ENCODE measurements around the gene GAS7. TPM values are rescaled to one million over a fixed set of nuclear protein-coding genes. Genes with fewer than 3 reads are reported as not detected.

Gene GAS7
- total and polyA plus RNA-seq, 12 donors = 3.6 to 54.9 (median 28.0) TPM

DNA sequence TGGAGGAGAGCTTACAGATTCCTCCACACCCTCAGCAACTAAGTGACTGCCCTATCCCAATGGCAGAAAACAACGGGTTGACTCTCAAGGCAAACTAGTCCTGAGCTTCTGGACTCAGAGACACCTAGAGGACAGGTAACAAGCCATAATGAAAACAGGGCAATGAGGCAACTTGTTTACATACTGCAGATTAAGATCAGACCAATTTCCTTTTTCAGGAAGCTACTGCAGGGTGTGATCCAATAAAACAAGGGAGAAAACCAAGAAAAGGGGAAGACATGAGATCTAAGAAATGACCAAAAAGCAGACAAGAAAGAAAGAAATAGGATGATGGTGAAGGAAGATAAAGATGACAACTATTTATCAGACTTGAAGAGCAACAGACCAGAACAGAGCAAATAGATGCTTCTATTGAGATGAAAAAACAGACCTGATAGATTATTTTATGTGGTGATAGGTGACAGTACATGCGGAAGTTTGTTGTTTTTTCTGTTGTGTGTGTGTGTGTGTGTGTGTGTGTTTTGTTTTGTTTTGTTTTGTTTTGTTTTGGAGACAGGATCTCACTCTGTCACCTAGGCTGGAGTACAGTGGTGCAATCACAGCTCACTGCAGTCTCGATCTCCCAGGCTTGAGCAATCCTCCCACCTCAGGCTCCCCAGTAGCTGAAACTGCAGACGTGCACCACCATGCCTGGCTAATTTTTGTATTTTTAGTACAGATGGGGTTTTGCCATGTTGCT lies 120.7 kb downstream of the GAS7 start:
- DNase-seq = no peak
- Histone ChIP-seq H3K9me3 (replicated peaks in 1 of 3) (no peaks in the 10 kb centered on the region), H3K27me3 (no peaks in the 10 kb centered on the region), H3K4me1 (replicated peaks in 1 of 2) (no peaks in the 10 kb centered on the region), H3K27ac (no peak overlapping the region), H3K4me3 (no peak overlapping the region), H3K36me3 (replicated peaks in 1 of 2) (no peaks in the 10 kb centered on the region)
- TF ChIP-seq, protein P1, sequence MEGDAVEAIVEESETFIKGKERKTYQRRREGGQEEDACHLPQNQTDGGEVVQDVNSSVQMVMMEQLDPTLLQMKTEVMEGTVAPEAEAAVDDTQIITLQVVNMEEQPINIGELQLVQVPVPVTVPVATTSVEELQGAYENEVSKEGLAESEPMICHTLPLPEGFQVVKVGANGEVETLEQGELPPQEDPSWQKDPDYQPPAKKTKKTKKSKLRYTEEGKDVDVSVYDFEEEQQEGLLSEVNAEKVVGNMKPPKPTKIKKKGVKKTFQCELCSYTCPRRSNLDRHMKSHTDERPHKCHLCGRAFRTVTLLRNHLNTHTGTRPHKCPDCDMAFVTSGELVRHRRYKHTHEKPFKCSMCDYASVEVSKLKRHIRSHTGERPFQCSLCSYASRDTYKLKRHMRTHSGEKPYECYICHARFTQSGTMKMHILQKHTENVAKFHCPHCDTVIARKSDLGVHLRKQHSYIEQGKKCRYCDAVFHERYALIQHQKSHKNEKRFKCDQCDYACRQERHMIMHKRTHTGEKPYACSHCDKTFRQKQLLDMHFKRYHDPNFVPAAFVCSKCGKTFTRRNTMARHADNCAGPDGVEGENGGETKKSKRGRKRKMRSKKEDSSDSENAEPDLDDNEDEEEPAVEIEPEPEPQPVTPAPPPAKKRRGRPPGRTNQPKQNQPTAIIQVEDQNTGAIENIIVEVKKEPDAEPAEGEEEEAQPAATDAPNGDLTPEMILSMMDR (IDR thresholded peaks at IDR 0.05) = no peak
- TF ChIP-seq POLR2A (IDR thresholded peaks at IDR 0.05) = no peak
- intact Hi-C loops (cut with DNase I) = no loop called here
- 67 to 87% (median 77%) methylated on average over 4 of the region's 4 CpGs for WGBS, 4 donors

- H3K9me3 ChIP-seq (replicated peaks in 1 of 3) = no peaks in the 10 kb centered on the region
- no peak for DNase-seq
- intact Hi-C loops (cut with DNase I) = no loop called here
Measured at GRCh38 chr17:10075919-10076318, 122.5 kb downstream of the GAS7 start.

DNA sequence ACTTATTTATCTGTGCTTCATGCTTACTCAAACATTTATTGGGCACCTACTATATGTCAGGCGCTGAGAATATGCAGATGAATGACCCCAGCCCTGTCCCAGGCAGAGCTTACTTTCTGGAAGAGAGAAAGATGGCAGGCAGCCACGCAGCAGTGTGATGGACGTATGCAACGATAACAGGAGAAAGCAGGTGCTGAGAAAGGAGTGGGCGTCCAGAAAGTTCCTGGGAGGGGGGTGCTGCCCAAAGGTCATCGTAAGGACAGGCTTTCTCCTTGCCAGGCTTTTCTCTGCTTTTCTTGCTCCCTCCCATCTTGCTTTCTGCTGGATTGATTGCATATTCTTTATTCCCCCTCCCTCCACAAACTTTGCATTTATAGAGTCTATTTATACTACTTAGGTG lies 124.5 kb downstream of the GAS7 start:
- Histone ChIP-seq H3K9me3 (replicated peaks in 1 of 3) (no peaks in the 10 kb centered on the region), H3K4me3 (no peak overlapping the region), H3K27me3 (no peaks in the 10 kb centered on the region), H3K27ac (no peak overlapping the region), H3K36me3 (replicated peaks in 1 of 2) (no peaks in the 10 kb centered on the region), H3K4me1 (replicated peaks in 1 of 2) (peaks cover 0 to 8% of the 10 kb centered on the region in 2 donors)
- WGBS, 4 donors = 59 to 65% (median 63%) methylated on average over 6 of the region's 6 CpGs
- no peak for DNase-seq
- intact Hi-C loops (cut with DNase I) = no loop called here
- TF ChIP-seq, protein P1 (IDR thresholded peaks at IDR 0.05) = no peak
- no peak for TF ChIP-seq POLR2A (IDR thresholded peaks at IDR 0.05)

More at GRCh38 chr17:10075919-10076318, 122.5 kb downstream of the GAS7 start:
- WGBS, 4 donors = 45 to 83% (median 62%) methylated on average over 2 to 5 of the region's 5 CpGs
- no peak for TF ChIP-seq POLR2A (IDR thresholded peaks at IDR 0.05)
- TF ChIP-seq, protein P1 (IDR thresholded peaks at IDR 0.05) = no peak
- no peaks in the 10 kb centered on the region for H3K27me3 ChIP-seq
- H3K4me1 ChIP-seq (replicated peaks in 1 of 2) = no peaks in the 10 kb centered on the region
- H3K4me3 ChIP-seq = no peak overlapping the region
- no peaks in the 10 kb centered on the region for H3K36me3 ChIP-seq (replicated peaks in 1 of 2)
- no peak overlapping the region for H3K27ac ChIP-seq

DNA sequence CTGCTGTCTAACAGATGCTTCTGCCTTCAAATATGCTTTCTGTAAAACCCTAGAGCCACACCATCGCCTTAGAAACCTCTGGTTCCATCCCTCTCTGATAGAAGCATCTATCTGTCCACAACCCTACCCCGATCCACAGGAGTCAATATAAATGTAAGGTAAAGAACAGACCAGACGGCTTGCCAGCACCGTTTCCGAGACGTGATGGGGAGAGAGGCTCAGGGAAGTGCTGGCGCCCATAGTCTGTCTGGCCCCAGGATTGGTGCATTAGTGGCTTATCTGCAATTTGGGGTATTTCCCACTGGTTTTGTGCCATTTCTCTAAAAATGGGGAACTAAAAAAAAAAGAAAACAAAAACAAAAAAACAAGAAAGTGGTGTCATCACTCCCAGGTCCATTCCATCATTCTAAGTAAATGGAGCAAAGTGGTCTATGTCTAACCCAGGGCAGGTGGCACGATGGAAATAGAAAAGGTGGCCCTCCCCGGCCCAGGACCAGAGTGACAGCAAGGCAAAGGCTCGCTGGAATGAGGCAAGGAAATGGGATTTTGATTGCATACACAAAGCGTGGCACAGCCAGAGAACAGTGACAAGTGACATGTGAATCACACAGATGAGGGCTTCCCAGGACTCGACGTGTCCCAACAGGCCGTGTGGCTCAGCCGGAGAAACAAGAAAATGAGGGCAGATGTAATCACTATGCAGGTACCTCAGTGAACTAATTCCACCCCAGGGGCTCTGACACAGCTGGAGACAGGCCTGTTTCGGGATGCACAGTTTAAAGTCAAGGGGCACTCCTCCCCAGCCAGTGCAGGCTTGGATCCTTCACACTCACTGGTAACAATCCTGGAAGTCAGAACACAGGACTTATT lies 125.6 kb downstream of the GAS7 start:
- H3K27me3 ChIP-seq = no peaks in the 10 kb centered on the region
- 79 to 89% (median 86%) methylated on average over 13 to 16 of the region's 16 CpGs for WGBS, 4 donors
- H3K36me3 ChIP-seq (replicated peaks in 1 of 2) = no peaks in the 10 kb centered on the region
- H3K9me3 ChIP-seq (replicated peaks in 1 of 3) = no peaks in the 10 kb centered on the region
- no peak overlapping the region for H3K4me3 ChIP-seq
- intact Hi-C loops (cut with DNase I) = no loop called here
- no peak for DNase-seq
- no peak overlapping the region for H3K27ac ChIP-seq
- TF ChIP-seq, protein P1 (IDR thresholded peaks at IDR 0.05) = no peak
- no peak for TF ChIP-seq POLR2A (IDR thresholded peaks at IDR 0.05)
- peaks cover 0 to 9% of the 10 kb centered on the region in 2 donors for H3K4me1 ChIP-seq (replicated peaks in 1 of 2)
